Stimulated activated CD8-positive, alpha-beta memory T cell treated with anti-CD3 and anti-CD28 coated beads, Interleukin-2, amount 100 ng/mL, for 1 hour (primary cell): ENCODE results near the gene AKAP6.
"Not testable (repeated sequence)": the region's sequence is repeated elsewhere in the genome, so short reads cannot be mapped to it uniquely, and the experiment has no call there.

Source experiments
- DNase-seq, 2 donors: peaks; one replicate each; pipeline ENCODE4 v3.0.0-alpha.2; 2020; ENCODE audit warnings: low read depth in 2 of 2

The AKAP6 gene

GRCh38 chr14:32436993-32437392, 107.9 kb downstream of the AKAP6 start:
- no peak for DNase-seq

DNA sequence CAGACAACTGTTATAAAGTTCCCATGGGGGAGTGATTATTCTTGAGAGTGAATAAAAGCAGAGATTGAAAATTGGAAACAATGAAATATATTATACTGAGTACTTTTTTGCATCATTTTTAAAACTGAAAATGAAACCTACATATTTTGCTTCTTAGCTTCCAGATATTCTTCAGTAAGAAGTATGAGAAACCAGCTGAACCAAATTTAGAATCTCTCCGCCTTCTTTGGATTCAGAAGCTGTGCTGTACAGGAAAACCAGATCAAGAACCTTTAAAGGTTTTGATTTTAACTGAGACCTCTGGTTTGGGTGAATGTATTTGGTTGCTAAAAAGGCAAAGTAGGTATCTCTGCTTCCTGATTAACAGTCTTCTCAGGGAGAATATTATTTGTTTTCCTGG, 109.4 kb downstream of the AKAP6 start:
- no peak for DNase-seq

GRCh38 chr14:32443890-32444661, 115.0 kb downstream of the AKAP6 start:
- DNase-seq, result no peak

GRCh38 chr14:32447371-32447770, 118.3 kb downstream of the AKAP6 start:
- no peak for DNase-seq

GRCh38 chr14:32449648-32450047, 120.5 kb downstream of the AKAP6 start:
- DNase-seq, result no peak

- DNase-seq, result no peak
Observed at GRCh38 chr14:32450919-32451675, 122.0 kb downstream of the AKAP6 start.

- DNase-seq, result no peak
Observed at GRCh38 chr14:32453857-32454810, 125.0 kb downstream of the AKAP6 start.

DNA sequence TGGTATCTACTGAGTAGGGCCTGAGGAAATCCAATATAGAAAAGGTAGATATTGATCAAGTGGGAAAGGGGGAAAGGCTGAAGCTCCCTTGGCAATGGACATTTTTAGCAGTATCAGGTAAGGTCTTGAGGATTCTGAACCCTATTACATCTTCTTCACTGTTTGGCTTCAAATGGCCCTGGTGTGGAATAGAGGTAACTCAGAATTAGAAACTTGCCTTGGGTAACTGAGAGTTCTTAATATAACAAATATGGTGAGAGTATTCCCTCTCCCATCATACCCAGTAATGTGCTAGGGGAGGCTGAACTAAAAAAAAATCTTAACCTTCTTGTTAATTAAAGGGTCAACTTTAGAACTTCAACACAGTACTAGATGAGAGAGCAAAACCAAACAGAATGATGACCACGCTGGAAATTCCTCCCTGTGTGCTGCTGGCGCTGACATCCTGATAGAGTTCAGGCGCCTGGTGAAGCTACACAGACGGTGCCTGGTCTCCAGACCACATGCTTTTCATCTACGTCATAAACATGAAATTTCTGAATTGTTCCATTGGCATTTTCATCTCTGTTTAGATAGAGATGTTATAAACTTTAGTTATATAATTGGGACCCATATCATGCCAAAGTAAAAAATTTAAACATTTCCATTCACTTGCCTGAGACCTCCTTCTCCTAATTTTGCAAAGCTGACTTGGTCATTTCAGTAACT, 128.3 kb downstream of the AKAP6 start:
- no peak for DNase-seq

GRCh38 chr14:32458720-32459119, 129.6 kb downstream of the AKAP6 start:
- no peak for DNase-seq

DNA sequence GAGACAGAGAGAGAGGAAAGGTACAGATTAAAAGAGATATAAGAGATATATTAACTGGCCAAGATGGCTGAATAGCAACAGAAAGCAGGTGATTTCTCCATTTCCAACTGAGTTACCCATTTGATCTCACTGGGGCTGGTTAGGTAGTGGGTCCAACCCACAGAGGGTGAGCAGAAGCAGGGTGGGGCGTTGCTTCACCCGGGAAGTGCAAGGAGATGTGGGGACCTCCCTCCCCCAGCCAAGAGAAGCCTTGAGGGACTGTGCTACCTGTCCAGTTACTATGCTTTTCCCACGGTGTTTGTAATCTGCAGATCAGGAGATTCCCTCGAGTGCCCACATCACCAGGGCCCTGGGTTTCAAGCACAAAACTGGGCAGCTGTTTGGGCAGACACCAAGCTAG, 131.2 kb downstream of the AKAP6 start:
- DNase-seq, result no peak

- DNase-seq, result not testable (repeated sequence)
Observed at GRCh38 chr14:32462553-32462952, 133.5 kb downstream of the AKAP6 start.

- DNase-seq, result no peak
Observed at GRCh38 chr14:32468955-32469354, 139.9 kb downstream of the AKAP6 start.

DNA sequence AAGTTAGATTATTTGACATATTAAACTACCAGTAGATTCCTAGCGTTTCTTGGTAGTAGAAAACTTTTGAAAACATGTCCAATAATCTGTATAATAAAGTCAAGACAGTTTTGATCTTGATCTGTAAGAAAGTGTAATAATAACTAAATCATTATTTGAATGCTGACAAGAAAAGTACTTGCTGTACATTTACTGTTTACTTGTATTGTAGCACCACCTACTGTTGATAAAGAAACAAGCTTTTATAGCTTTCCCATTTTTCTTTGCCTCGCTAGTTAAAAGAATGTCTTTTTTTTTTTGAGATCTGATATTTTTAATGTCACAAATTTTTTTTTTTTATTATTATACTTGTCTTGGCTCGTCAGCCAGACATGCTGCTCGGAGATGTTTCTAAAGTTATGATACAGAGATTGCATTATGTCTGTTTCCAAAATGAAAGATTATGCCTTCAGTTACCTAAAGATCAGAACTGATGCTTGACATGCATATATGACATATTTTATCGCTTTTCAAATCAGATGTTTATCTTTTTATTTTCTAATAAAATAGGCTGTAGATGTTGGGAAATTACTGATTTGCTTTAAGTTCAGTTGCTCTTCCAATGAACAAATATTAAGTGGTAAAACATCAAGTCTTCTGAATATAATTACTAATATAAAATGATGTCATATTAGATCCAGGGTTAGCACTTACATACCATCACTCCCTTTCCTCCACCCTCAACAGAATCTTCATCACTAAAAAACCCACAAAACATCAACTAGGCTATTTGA, 140.5 kb downstream of the AKAP6 start:
- DNase-seq, result no peak

DNA sequence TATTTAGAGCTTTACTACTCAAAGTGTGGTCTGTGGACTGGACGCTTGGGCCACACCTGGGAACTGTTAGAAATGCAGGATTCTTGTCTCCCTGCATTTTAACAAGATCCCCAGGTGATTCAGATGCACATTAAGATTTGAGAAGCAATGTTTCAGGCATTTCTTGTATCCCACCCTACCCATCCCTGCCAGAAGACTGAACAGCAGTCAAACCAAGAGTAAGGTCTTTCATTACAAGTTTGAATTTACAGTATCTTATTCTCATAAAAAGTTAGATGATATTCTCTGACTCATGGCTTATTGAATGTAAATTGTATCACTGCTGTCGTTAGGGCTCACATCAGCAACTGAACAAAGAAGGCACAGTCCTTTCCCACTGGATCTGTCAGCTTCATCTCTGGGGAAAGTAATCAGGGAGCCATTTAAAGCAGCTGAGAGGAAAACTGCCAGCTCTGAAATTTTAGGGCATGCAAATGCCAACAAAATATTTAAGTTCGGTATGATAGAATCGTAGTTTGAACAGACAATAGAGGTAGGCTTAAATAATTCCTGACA, 141.1 kb downstream of the AKAP6 start:
- DNase-seq, result no peak

GRCh38 chr14:32471181-32471580, 142.1 kb downstream of the AKAP6 start:
- DNase-seq, result no peak

DNA sequence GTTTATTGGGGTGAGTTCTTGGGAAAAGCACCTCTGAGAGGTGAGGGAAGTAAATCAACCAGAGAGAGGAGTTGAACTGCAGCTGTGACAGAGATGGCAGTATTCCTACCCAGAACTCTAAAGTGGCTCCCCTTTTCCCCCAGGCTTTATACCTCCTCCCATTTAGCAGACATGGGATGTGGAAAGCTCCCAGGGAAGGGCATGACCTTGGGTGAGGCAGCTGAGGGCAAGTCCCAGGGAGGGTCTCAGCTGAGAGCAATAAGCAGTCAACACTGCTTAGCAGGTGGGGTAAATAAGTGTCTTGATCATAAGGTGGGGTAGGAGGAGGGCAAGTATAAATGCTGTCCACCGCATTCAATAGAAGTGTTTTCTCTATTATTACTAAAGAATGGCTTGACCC, 143.0 kb downstream of the AKAP6 start:
- no peak for DNase-seq

DNA sequence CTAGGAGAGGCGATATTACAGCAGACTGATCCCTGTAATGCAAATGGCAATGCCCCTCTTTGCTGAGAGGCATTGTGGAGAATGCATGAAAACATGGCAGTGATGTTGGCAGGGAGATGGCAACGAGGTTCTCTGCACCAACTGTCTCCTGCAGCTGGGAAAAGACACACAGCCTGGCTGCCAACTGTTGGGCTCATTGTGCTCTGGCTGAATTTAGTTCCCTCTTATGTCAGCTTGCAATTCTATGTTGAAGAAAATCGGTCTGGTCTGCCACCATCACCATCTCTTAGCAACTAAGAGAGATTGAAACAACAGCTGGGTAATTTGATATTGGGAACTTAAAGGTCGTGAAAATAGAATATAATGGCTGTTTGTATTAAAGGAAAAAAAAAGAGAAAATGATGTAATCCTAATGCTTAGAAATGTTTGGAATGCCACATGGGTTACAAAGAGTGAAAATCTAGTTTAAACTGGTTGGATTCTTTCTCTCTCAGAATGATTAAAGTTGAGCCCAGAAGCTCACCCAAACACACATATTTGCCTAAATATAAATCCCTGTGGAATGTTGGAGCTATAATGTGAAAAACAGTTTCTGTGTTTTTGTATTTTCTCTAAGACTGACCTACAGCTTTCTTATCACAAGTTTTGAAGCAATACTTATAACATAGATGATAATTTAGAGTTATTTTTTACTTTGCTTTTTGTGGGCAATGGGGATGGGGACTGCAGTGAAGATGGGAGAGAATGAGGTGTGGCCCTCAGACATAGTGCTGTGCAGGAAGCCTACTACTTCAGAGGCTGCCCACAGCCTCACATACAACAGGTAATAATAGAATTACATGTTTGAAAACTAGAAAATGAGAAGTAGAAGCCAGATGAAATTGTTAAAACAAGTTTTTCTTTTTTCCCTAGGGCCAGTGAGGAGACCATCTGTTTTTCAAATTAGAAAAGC, 143.7 kb downstream of the AKAP6 start:
- no peak for DNase-seq

- no peak for DNase-seq
Observed at GRCh38 chr14:32473464-32473855, 144.4 kb downstream of the AKAP6 start.

DNA sequence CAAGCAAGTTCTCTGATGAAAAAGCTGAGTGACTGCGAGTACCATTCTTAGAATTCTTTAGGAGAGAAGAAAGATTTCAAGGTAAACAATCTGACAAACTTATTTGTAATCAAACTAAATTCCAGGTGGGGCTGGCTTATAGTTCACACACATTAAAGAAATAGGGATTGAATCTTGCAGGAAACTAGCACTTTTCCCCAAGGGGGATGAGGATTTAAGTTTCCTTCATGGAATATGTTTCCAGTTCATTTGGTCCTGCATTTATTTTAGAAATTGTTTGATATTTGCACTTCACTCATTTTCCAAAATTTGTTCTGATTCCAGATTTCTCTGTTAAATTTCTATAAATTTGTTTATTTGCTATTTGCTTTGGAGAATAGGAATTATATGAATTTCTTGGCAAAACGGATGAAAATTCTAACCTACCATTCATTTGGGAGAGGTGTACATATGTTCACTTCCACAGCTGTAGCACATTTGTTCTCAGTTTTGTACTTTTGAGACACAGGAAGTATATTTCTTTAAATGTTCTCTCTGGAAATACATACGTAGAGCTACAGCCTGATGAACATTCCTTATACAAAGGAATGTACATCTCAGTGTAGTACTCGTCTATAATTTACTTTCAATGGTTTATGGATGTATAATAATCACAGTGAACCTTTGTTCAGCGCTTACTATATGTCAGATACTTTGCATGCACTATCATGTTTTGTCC, 145.5 kb downstream of the AKAP6 start:
- no peak for DNase-seq
